Kidney (tissue), 22 donors: ENCODE results near the gene DSTYK. TPM values are rescaled to one million over a fixed set of nuclear protein-coding genes. Genes with fewer than 3 reads are reported as not detected.

Experiments
- DNase-seq, 5 donors: peaks; one replicate each; pipeline ENCODE4 v3.0.0-alpha.2; 2013 to 2020
- FAIRE-seq: peaks from 2 replicates; lab custom pipeline; 2012; peaks lifted over from hg19 to GRCh38; lab: Jason Lieb, UNC
- H3K27ac ChIP-seq, 2 donors: one replicate each; pipeline ENCODE4 v1.7.0; 2013; ENCODE audit warnings: low read depth in 2 of 2, low read length in 2 of 2, inconsistent platforms in 1 of 2
- H3K27me3 ChIP-seq: one replicate; pipeline ENCODE4 v1.7.1; 2013; ENCODE audit warnings: low read length, inconsistent platforms; ENCODE audit not compliant: control insufficient read depth, insufficient read depth
- H3K36me3 ChIP-seq, 3 donors: one replicate each; pipeline versions ENCODE4 v1.7.0 to v1.7.1; 2013; ENCODE audit warnings: low read length in 3 of 3, control low read depth in 1 of 3, inconsistent platforms in 1 of 3; ENCODE audit not compliant: insufficient read depth in 3 of 3, control insufficient read depth in 2 of 3
- H3K4me1 ChIP-seq, 3 donors: one replicate each; pipeline versions ENCODE4 v1.7.0 to v1.7.1; 2013; ENCODE audit warnings: low read length in 3 of 3, inconsistent platforms in 1 of 3, low read depth in 1 of 3; ENCODE audit not compliant: control insufficient read depth in 2 of 3, insufficient read depth in 2 of 3
- H3K4me3 ChIP-seq, 3 donors: one replicate each; pipeline versions ENCODE4 v1.7.0 to v1.8.1; 2013; ENCODE audit warnings: low read length in 3 of 3, control low read depth in 1 of 3, inconsistent platforms in 1 of 3
- H3K9ac ChIP-seq, 3 donors: one replicate each; pipeline versions ENCODE4 v1.7.0 to v1.7.1; 2013; ENCODE audit warnings: low read length in 3 of 3, control low read depth in 1 of 3, inconsistent platforms in 1 of 3
- H3K9me3 ChIP-seq, 3 donors: one replicate each; pipeline versions ENCODE4 v1.7.0 to v1.7.1; 2013; ENCODE audit warnings: low read length in 3 of 3, control low read depth in 1 of 3, inconsistent platforms in 1 of 3; ENCODE audit not compliant: control insufficient read depth in 2 of 3, insufficient read depth in 1 of 3
- intact Hi-C: fragments of 100-400 bp; cut with DNase I; formaldehyde crosslinking; loops from one replicate; pipeline ENCODE4 v1.11.1; 2022
- long read RNA-seq, 10 donors: library from polyadenylated mRNA in 1 of 10; unstranded in 1 of 10; transcript quantifications; one replicate each; pipeline ENCODE4 v2.0.0 and lab custom pipeline, GENCODE V29; 2021 to 2026
- polyA plus RNA-seq: library from polyadenylated mRNA; stranded (reverse); fragments of 350-450 nt; fragmentation: Illumina TruSeq; extraction: RNeasy Lipid Tissue Mini Kit (QIAGEN cat#74804); gene quantifications from one replicate; pipeline ENCODE4 v1.2.3, GENCODE V29; 2014; ENCODE audit warnings: low read depth, low replicate concordance; ENCODE audit not compliant: insufficient read depth
- total RNA-seq: library from RNA; stranded (reverse); fragmentation: NEBNext Ultra II Directional; extraction: Animal tissue kit (Norgen Biotek cat#: 25700); gene quantifications from one replicate; pipeline ENCODE4 v1.2.1, GENCODE V29; 2021
- TF ChIP-seq, protein P1 (sequence below): IDR thresholded peaks from 3 replicates; pipeline ENCODE4 v1.5.1; 2012; ENCODE audit warnings: mild to moderate bottlenecking, moderate library complexity, borderline replicate concordance; ENCODE audit not compliant: insufficient read depth; ENCODE audit errors: extremely low read depth
- donor health status: control.
- donor health status: control.
- donor health status: control.
- donor health status: control.
- donor health status: control.
- donor health status: DM: yes; HTN: yes; CAD: no.
- donor health status: Normal renal cell carcinoma (clear cell type).

Gene DSTYK, protein sequence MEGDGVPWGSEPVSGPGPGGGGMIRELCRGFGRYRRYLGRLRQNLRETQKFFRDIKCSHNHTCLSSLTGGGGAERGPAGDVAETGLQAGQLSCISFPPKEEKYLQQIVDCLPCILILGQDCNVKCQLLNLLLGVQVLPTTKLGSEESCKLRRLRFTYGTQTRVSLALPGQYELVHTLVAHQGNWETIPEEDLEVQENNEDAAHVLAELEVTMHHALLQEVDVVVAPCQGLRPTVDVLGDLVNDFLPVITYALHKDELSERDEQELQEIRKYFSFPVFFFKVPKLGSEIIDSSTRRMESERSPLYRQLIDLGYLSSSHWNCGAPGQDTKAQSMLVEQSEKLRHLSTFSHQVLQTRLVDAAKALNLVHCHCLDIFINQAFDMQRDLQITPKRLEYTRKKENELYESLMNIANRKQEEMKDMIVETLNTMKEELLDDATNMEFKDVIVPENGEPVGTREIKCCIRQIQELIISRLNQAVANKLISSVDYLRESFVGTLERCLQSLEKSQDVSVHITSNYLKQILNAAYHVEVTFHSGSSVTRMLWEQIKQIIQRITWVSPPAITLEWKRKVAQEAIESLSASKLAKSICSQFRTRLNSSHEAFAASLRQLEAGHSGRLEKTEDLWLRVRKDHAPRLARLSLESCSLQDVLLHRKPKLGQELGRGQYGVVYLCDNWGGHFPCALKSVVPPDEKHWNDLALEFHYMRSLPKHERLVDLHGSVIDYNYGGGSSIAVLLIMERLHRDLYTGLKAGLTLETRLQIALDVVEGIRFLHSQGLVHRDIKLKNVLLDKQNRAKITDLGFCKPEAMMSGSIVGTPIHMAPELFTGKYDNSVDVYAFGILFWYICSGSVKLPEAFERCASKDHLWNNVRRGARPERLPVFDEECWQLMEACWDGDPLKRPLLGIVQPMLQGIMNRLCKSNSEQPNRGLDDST
- 17.8 TPM for total RNA-seq
- polyA plus RNA-seq: 5.6 TPM
- long read RNA-seq, donor 1, full-length matches to known transcripts: 1 of 1 reads
- long read RNA-seq, donor 1, partial matches to known transcripts: 0 of 1 reads
- long read RNA-seq, donor 1, other reads (novel, unspliced or antisense): 0 of 1 reads
- long read RNA-seq, donor 2, full-length matches to known transcripts: 1 of 1 reads
- long read RNA-seq, donor 2, partial matches to known transcripts: 0 of 1 reads
- long read RNA-seq, donor 2, other reads (novel, unspliced or antisense): 0 of 1 reads
- long read RNA-seq, donor 3, full-length matches to known transcripts: 1 of 1 reads
- long read RNA-seq, donor 3, partial matches to known transcripts: 0 of 1 reads
- long read RNA-seq, donor 3, other reads (novel, unspliced or antisense): 0 of 1 reads
- long read RNA-seq, donor 4, full-length matches to known transcripts: 1 of 7 reads
- long read RNA-seq, donor 4, partial matches to known transcripts: 6 of 7 reads
- long read RNA-seq, donor 4, other reads (novel, unspliced or antisense): 0 of 7 reads
- long read RNA-seq, donor 5: 0 reads
- long read RNA-seq, donor 6: 0 reads
- long read RNA-seq, donor 7, full-length matches to known transcripts: 10 of 28 reads
- long read RNA-seq, donor 7, partial matches to known transcripts: 4 of 28 reads
- long read RNA-seq, donor 7, other reads (novel, unspliced or antisense): 14 of 28 reads
- long read RNA-seq, donor 8, full-length matches to known transcripts: 1 of 1 reads
- long read RNA-seq, donor 8, partial matches to known transcripts: 0 of 1 reads
- long read RNA-seq, donor 8, other reads (novel, unspliced or antisense): 0 of 1 reads
- long read RNA-seq, donor 9: 0 reads
- long read RNA-seq, donor 10, full-length matches to known transcripts: 3 of 3 reads
- long read RNA-seq, donor 10, partial matches to known transcripts: 0 of 3 reads
- long read RNA-seq, donor 10, other reads (novel, unspliced or antisense): 0 of 3 reads

DNA sequence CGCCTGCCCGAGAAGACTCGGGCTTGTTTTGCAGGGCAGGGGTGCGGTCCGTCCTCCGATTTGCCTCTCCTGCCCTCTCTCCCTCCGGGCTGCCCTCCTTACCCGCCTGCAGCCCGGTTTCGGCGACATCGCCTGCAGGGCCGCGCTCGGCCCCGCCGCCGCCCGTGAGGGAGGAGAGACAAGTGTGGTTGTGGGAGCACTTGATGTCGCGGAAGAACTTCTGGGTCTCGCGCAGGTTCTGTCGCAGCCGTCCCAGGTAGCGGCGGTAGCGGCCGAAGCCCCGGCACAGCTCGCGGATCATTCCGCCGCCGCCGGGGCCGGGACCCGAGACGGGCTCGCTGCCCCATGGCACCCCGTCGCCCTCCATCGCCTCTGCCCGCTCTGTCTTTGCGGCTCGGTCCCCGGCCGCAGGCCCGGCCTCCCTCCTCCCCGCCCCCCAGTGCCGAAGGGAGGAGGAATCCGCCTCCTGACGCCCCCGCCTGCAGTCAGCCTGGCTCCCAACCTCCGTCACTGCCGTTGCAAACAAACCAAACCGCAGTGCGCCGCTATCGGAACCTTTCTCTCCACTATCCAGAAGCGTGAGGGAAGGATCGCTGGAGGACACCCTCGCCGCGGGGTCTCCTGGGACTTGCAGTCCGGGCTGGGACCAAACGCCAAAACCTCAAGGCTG, at the start of gene DSTYK:
DSTYK (minus strand) TSS at position 534 of the 670 bp plus-strand sequence; CDS start at position 367, 167 bp downstream.
- Histone ChIP-seq H3K4me3 (peak within 1 kb of the TSS; percentile 67 to 85 (median 80)), H3K4me1 (peaks cover 0 to 8% (median 7%) of the 10 kb centered on the region in 3 donors), H3K9me3 (no peaks in the 10 kb centered on the region), H3K36me3 (no peaks in the 10 kb centered on the region), H3K9ac (peak within 1 kb of the TSS; percentile 57 to 95 (median 73)), H3K27ac (peak within 1 kb of the TSS; percentile 95 to 96), H3K27me3 (no peaks in the 10 kb centered on the region)
- FAIRE-seq: no peak
- TF ChIP-seq, protein P1, sequence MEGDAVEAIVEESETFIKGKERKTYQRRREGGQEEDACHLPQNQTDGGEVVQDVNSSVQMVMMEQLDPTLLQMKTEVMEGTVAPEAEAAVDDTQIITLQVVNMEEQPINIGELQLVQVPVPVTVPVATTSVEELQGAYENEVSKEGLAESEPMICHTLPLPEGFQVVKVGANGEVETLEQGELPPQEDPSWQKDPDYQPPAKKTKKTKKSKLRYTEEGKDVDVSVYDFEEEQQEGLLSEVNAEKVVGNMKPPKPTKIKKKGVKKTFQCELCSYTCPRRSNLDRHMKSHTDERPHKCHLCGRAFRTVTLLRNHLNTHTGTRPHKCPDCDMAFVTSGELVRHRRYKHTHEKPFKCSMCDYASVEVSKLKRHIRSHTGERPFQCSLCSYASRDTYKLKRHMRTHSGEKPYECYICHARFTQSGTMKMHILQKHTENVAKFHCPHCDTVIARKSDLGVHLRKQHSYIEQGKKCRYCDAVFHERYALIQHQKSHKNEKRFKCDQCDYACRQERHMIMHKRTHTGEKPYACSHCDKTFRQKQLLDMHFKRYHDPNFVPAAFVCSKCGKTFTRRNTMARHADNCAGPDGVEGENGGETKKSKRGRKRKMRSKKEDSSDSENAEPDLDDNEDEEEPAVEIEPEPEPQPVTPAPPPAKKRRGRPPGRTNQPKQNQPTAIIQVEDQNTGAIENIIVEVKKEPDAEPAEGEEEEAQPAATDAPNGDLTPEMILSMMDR: no peak
- intact Hi-C loops: no loop called here
- peak; percentile 95 to 98 (median 97) for DNase-seq

GRCh38 chr1:205259998-205260397, 48.5 kb upstream of the DSTYK start:
- intact Hi-C loops: loop anchor here (10.0 kb wide), 2 partner anchors 125 to 275 kb away; no protein-coding TSS in a partner anchor
- Histone ChIP-seq H3K27ac (no peak overlapping the region), H3K27me3 (no peaks in the 10 kb centered on the region), H3K4me1 (peaks cover 0 to 5% (median 0%) of the 10 kb centered on the region in 3 donors), H3K9ac (no peak overlapping the region), H3K4me3 (no peak overlapping the region), H3K36me3 (no peaks in the 10 kb centered on the region), H3K9me3 (no peaks in the 10 kb centered on the region)
- FAIRE-seq (no peak), DNase-seq (no peak)
- TF ChIP-seq, protein P1: no peak
